B cell (primary cell): ENCODE measurements around the gene AQP6. TPM values are rescaled to one million over a fixed set of nuclear protein-coding genes. Genes with fewer than 3 reads are reported as not detected.

Experiments
- ATAC-seq: fragments of 200-7000 bp; cut with Tn5 transposase; one replicate; pipeline ENCODE4 v1.10.0; 2021; ENCODE audit warnings: low read depth, mild to moderate bottlenecking, moderate number of reproducible peaks, moderate library complexity
- CTCF ChIA-PET: fragments of 350-600 bp; sonication (Branson Sonifier 250); formaldehyde crosslinking; loops from one replicate; lab custom pipeline; 2021; ENCODE audit warnings: antibody characterized with exemption, inconsistent platforms; lab: Charles Lee
- POLR2A ChIA-PET: fragments of 350-600 bp; sonication (Branson Sonifier 250); formaldehyde crosslinking; loops from one replicate; lab custom pipeline; 2021; ENCODE audit warnings: antibody characterized with exemption; lab: Charles Lee
- DNase-seq: peaks from one replicate; pipeline ENCODE4 v3.0.0; 2013
- H2AFZ ChIP-seq: 2 replicates; pipeline ENCODE4 v1.6.1; 2012; ENCODE audit warnings: mild to moderate bottlenecking, low read depth, low read length; ENCODE audit not compliant: insufficient read depth, poor library complexity, severe bottlenecking
- H3K27ac ChIP-seq, 2 donors: 1 replicate in 1 of 2; 2 replicates in 1 of 2; pipeline ENCODE4 v1.5.1; 2012 to 2013; ENCODE audit warnings: low read length in 2 of 2, mild to moderate bottlenecking in 2 of 2, moderate library complexity in 1 of 2
- H3K27me3 ChIP-seq, 4 experiments: fragments of 200-600 bp in 1 of 4; sonication (generic) in 1 of 4; replicated peaks in 1 of 4; 1 replicate in 2 of 4; 2 replicates in 2 of 4; pipeline versions ENCODE4 v1.6.1 to v1.7.0; 2013 to 2016; ENCODE audit warnings: low read length in 3 of 4, mild to moderate bottlenecking in 2 of 4, mixed read lengths in 1 of 4, moderate library complexity in 1 of 4; ENCODE audit not compliant: insufficient read depth in 4 of 4, control insufficient read depth in 3 of 4; ENCODE audit errors: control extremely low read depth in 1 of 4
- H3K36me3 ChIP-seq, 2 experiments: replicated peaks in 1 of 2; 1 replicate in 1 of 2; 2 replicates in 1 of 2; pipeline versions ENCODE4 v1.6.1 to v1.7.1; 2013; ENCODE audit warnings: low read length in 1 of 2; ENCODE audit not compliant: insufficient read depth in 2 of 2, control insufficient read depth in 1 of 2; ENCODE audit errors: control extremely low read depth in 1 of 2, extremely low read depth in 1 of 2
- H3K4me1 ChIP-seq, 2 donors: fragments of 200-600 bp in 1 of 2; sonication (generic) in 1 of 2; 1 replicate in 1 of 2; 2 replicates in 1 of 2; pipeline versions ENCODE4 v1.5.1 to v1.6.1; 2013 to 2017; ENCODE audit warnings: low read length in 2 of 2; ENCODE audit not compliant: control insufficient read depth in 2 of 2, insufficient read depth in 2 of 2
- H3K4me2 ChIP-seq: replicated peaks from 2 replicates; pipeline ENCODE3; 2012; ENCODE audit warnings: mild to moderate bottlenecking, low read depth, low read length; ENCODE audit not compliant: poor library complexity, severe bottlenecking
- H3K4me3 ChIP-seq, 5 experiments: fragments of 200-600 bp in 1 of 5; sonication (generic) in 1 of 5; 1 replicate in 3 of 5; 2 replicates in 2 of 5; pipeline versions ENCODE4 v1.5.1 to v1.7.0; 2011 to 2016; ENCODE audit warnings: low read length in 4 of 5, mild to moderate bottlenecking in 4 of 5, low read depth in 2 of 5, control low read depth in 1 of 5, moderate library complexity in 1 of 5; ENCODE audit not compliant: insufficient read depth in 1 of 5; ENCODE audit errors: control extremely low read depth in 1 of 5, extremely low read depth in 1 of 5
- H3K79me2 ChIP-seq: fragments of 200-600 bp; sonication (generic); one replicate; pipeline ENCODE4 v1.6.0; 2016; ENCODE audit warnings: low read length; ENCODE audit not compliant: control insufficient read depth, insufficient read depth
- H3K9ac ChIP-seq: fragments of 200-600 bp; sonication (generic); 2 replicates; pipeline ENCODE4 v1.6.1; 2017; ENCODE audit warnings: mild to moderate bottlenecking, low read length, moderate library complexity
- H3K9me3 ChIP-seq, 3 donors: one replicate each; pipeline versions ENCODE4 v1.6.1 to v1.7.1; 2013; ENCODE audit warnings: low read length in 2 of 3; ENCODE audit not compliant: control insufficient read depth in 2 of 3, insufficient read depth in 1 of 3; ENCODE audit errors: control extremely low read depth in 1 of 3
- H4K20me1 ChIP-seq: 2 replicates; pipeline ENCODE4 v1.6.0; 2012; ENCODE audit warnings: mild to moderate bottlenecking, low read length; ENCODE audit not compliant: insufficient read depth, control insufficient read depth, poor library complexity, severe bottlenecking
- H3K27ac Mint-ChIP-seq: one replicate; pipeline ENCODE4 v1.8.0; 2021; ENCODE audit warnings: mixed read lengths
- H3K27me3 Mint-ChIP-seq: one replicate; pipeline ENCODE4 v1.8.0; 2021; ENCODE audit warnings: mixed read lengths
- H3K4me1 Mint-ChIP-seq: one replicate; pipeline ENCODE4 v1.8.0; 2021; ENCODE audit warnings: mixed read lengths
- H3K4me3 Mint-ChIP-seq: one replicate; pipeline ENCODE4 v1.8.0; 2021; ENCODE audit warnings: mixed read lengths
- H3K9me3 Mint-ChIP-seq: one replicate; pipeline ENCODE4 v1.8.0; 2022; ENCODE audit warnings: mixed read lengths; ENCODE audit not compliant: insufficient read depth
- CTCF ChIP-seq: fragments of 200-600 bp; IDR thresholded peaks from one replicate; pipeline ENCODE4 v1.8.0; 2022; ENCODE audit warnings: antibody characterized with exemption, mild to moderate bottlenecking
- EZH2 ChIP-seq: IDR thresholded peaks from 2 replicates; pipeline ENCODE4 v1.6.1; 2012; ENCODE audit warnings: borderline replicate concordance, low read depth, mild to moderate bottlenecking, moderate library complexity, low read length; ENCODE audit not compliant: insufficient read depth, poor library complexity, severe bottlenecking
- WGBS: methylation state at CpG from one replicate; pipeline ENCODE4 v1.1.5; 2013; ENCODE audit warnings: missing lambda C conversion rate; ENCODE audit not compliant: insufficient coverage; 5-methylcytosine and 5-hydroxymethylcytosine counted together
- intact Hi-C: fragments of 100-400 bp; cut with micrococcal nuclease; formaldehyde crosslinking; loops from one replicate; pipeline ENCODE4 v1.10.0; 2022
- polyA plus RNA-seq: library from polyadenylated mRNA; depleted of rRNA; stranded (reverse); fragments of >200 nt; gene quantifications from 2 replicates; pipeline ENCODE4 v1.2.3, GENCODE V29; 2012
- total RNA-seq, 2 donors: library from RNA; stranded (reverse); fragments of 120-200 nt in 1 of 2; gene quantifications; 1 replicate in 1 of 2; 2 replicates in 1 of 2; pipeline versions ENCODE4 v1.2.3 to v1.2.4, GENCODE V29; 2013 to 2022

The AQP6 gene
- total and polyA plus RNA-seq, 2 donors (not counting 1 experiment from before 2014, with no cell fraction given), result not detected

DNA sequence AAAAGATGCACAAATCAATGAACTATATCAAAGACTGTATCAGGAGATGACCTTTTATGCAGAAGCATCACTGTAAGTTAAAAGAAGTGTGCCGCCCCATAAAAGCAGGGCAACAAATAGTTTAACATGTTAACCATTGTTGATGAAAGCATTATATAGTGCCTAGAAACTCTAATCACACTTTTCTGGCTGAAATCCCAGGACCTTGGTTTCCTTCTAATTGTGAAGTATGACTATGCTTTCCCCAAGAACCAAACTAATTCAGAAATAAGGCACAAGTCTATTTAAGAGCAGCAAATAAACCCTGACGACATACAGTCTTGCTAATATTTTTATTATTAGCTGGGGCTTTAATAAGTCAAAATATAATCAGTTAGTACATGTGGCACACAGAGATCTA is 30.8 kb downstream of the AQP6 start:
- Mint-ChIP-seq H3K27ac (no peak overlapping the region), H3K27me3 (no peaks in the 10 kb centered on the region), H3K4me1 (peaks cover 13% of the 10 kb centered on the region), H3K9me3 (no peaks in the 10 kb centered on the region), H3K4me3 (no peak overlapping the region)
- H3K4me2 ChIP-seq, result no peak overlapping the region
- no CpG with 5 or more reads among the region's 2 CpGs for WGBS
- ATAC-seq (no peak), DNase-seq (no peak)
- no peak overlapping the region for H3K4me3 ChIP-seq
- no peaks in the 10 kb centered on the region for H3K9me3 ChIP-seq
- peaks cover under 1% of the 10 kb centered on the region for H3K79me2 ChIP-seq
- H3K4me1 ChIP-seq, result peaks cover 3 to 7% of the 10 kb centered on the region in 2 donors
- no peaks in the 10 kb centered on the region for H3K27me3 ChIP-seq
- no peaks in the 10 kb centered on the region for H4K20me1 ChIP-seq
- TF ChIP-seq EZH2, result no peak
- no peak for TF ChIP-seq CTCF
- ChIA-PET CTCF (interaction anchor here (0.6 to 2.0 kb wide), 2 partner anchors 22 to 36 kb away, joined by 3 to 5 read pairs; no protein-coding TSS in a partner anchor), POLR2A (interaction anchor here (0.8 kb wide), 1 partner anchor 381 kb away, joined by 6 read pairs; no protein-coding TSS in a partner anchor)
- no peak overlapping the region for H3K9ac ChIP-seq
- intact Hi-C loops, result no loop called here
- no peak overlapping the region for H2AFZ ChIP-seq
- peaks cover 2 to 11% of the 10 kb centered on the region in 2 experiments for H3K36me3 ChIP-seq
- H3K27ac ChIP-seq, result no peak overlapping the region

DNA sequence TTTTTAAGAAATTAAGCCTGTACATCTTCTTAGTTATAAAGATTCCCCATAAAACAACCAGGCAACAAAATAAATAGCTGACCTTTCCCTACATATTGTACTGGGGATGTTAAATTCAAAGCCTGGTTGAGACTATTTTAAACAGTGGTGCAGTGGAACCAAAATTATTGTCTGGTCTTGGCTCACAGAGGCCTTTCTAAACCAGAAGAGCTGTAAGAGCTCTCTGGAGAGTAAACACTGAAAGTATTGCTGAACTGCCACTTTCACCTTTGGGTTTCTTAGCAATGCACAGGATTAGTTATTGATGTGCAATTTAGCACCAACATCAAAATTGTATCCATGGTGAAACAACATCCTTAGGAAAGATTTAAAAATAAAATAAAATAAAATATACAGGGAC is 31.9 kb downstream of the AQP6 start:
- peaks cover 13% of the 10 kb centered on the region for H3K4me1 Mint-ChIP-seq
- POLR2A ChIA-PET, result no interaction called here

More for the DNA sequence above, 31.9 kb downstream of the AQP6 start:
- H3K27ac ChIP-seq, result no peak overlapping the region
- H3K79me2 ChIP-seq, result peaks cover 8% of the 10 kb centered on the region
- no peaks in the 10 kb centered on the region for H3K27me3 Mint-ChIP-seq
- TF ChIP-seq CTCF (no peak), EZH2 (no peak)
- H3K36me3 ChIP-seq, result peaks cover 3 to 8% of the 10 kb centered on the region in 2 experiments
- H3K9ac ChIP-seq, result no peak overlapping the region
- intact Hi-C loops, result no loop called here
- no peaks in the 10 kb centered on the region for H4K20me1 ChIP-seq
- H3K9me3 ChIP-seq, result no peaks in the 10 kb centered on the region
- H2AFZ ChIP-seq, result no peak overlapping the region
- no peak for DNase-seq
- H3K27me3 ChIP-seq, result no peaks in the 10 kb centered on the region
- H3K4me3 Mint-ChIP-seq, result no peak overlapping the region
- no peak overlapping the region for H3K4me2 ChIP-seq
- peaks cover 3 to 7% of the 10 kb centered on the region in 2 donors for H3K4me1 ChIP-seq
- no peaks in the 10 kb centered on the region for H3K9me3 Mint-ChIP-seq
- CTCF ChIA-PET, result interaction anchor here (1.1 kb wide), 1 partner anchor 63 kb away, joined by 3 read pairs; no protein-coding TSS in a partner anchor
- no peak overlapping the region for H3K4me3 ChIP-seq
- no peak overlapping the region for H3K27ac Mint-ChIP-seq
- ATAC-seq, result no peak
